WI38 (cell line): Measurements from ENCODE around the gene BCAS3.
"Not testable (repeated sequence)": the region's sequence is repeated elsewhere in the genome, so short reads cannot be mapped to it uniquely, and the experiment has no call there.

Experiments
- H3K4me3 ChIP-seq: 2 replicates; pipeline ENCODE4 v1.5.1; 2011; ENCODE audit warnings: low read depth, mild to moderate bottlenecking, control low read depth, low read length
- TF ChIP-seq, protein P1 (sequence below): IDR thresholded peaks from 2 replicates; pipeline ENCODE4 v1.5.1; 2012; ENCODE audit warnings: low read depth, mild to moderate bottlenecking, control low read depth, low read length

Gene BCAS3

DNA sequence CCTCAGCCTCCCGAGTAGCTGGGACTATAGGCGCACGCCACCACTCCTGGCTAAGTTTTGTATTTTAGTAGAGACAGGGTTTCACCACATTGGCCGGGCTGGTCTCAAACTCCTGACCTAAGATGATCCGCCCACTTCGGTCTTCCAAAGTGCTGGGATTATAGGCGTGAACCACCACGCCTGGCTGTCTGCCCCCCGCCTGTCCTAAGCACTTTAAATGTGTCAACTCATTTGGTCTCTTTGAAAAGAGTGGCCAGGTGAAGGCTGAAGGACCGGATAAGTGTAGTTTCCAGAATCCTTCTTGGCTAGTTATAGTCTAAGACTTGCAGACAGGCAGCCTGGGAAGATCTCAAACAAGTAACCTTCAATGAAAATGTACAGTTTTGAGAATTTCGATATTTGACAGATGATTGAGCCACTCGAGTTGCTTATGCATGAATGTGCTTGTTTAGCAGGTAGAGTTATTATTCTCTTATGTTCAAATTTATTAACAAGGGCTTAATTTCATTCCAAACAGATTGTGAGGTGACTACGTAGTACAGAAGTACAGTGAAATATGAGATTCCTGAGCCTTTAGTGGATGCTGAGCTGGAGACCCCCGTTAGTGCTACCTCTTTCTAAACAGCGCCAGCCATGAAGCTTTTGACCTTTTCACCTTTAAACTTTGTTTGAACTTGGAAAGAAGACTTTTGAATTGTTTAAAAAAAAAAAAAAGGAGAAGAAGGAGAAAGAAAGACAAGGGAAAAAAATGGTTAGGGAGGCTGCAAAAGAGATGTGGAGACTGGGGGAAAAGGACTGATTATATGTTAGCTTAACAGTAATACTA, 557.6 kb downstream of the BCAS3 start:
- no peak overlapping the region for H3K4me3 ChIP-seq
- TF ChIP-seq, protein P1, sequence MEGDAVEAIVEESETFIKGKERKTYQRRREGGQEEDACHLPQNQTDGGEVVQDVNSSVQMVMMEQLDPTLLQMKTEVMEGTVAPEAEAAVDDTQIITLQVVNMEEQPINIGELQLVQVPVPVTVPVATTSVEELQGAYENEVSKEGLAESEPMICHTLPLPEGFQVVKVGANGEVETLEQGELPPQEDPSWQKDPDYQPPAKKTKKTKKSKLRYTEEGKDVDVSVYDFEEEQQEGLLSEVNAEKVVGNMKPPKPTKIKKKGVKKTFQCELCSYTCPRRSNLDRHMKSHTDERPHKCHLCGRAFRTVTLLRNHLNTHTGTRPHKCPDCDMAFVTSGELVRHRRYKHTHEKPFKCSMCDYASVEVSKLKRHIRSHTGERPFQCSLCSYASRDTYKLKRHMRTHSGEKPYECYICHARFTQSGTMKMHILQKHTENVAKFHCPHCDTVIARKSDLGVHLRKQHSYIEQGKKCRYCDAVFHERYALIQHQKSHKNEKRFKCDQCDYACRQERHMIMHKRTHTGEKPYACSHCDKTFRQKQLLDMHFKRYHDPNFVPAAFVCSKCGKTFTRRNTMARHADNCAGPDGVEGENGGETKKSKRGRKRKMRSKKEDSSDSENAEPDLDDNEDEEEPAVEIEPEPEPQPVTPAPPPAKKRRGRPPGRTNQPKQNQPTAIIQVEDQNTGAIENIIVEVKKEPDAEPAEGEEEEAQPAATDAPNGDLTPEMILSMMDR: no peak

DNA sequence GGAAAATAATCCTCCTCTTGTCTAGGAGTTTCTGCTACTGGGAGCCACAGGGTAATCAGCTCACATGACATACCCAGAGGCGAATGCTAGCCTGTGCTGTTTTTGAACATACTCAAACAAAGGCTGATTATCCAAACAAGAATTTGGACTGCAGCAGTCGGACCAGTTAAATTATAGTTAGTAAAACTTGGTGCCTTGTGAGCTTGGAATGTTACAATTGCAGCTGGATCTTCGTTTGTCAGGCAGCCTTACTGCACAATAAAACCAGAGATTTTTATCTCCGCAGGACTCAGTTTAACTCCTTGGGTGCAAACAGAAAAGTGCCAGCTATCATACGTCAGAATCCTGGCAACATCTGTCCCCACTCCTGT, 558.2 kb downstream of the BCAS3 start:
- TF ChIP-seq, protein P1: no peak

DNA sequence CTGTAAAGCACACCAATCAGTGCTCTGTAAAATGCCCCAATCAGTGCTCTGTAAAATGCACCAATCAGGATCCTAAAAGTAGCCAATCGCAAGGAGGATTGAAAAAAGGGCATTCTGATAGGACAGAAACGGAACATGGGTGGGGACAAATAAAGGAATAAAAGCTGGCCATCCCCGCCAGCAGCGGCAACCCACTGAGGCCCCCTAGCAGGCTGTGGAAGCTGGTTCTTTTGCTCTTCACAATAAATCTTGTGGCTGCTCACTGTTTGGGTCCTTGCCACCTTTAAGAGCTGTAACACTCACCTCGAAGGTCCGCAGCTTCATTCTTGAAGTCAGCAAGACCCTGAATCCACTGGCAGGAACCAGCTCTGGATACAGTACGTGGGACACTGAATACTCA, 559.6 kb downstream of the BCAS3 start:
- TF ChIP-seq, protein P1: no peak
- H3K4me3 ChIP-seq: no peak overlapping the region

More for the DNA sequence above, 558.2 kb downstream of the BCAS3 start:
- H3K4me3 ChIP-seq: no peak overlapping the region

DNA sequence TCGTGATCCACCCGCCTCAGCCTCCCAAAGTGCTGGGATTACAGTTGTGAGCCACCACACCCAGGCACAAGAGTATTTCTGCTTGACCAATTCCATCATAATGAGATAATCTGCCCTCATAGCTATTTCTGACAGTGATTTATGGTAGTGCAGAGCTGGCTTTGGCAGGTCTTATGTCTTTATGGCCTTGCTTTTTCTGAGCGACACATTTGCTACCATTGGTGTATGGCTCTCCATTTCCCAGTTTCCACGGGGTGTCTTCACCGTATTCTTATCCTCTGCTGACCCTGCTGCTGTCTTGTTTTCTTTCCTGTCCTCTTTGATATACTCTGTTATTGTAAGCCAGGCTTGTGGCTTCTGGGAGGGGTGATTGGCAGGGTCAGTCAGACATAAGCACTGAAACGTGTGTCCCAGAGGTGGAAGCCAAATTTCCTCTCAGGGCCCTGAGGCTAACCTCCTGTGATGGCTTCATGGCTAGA, 560.8 kb downstream of the BCAS3 start:
- H3K4me3 ChIP-seq: no peak overlapping the region
- TF ChIP-seq, protein P1: no peak

DNA sequence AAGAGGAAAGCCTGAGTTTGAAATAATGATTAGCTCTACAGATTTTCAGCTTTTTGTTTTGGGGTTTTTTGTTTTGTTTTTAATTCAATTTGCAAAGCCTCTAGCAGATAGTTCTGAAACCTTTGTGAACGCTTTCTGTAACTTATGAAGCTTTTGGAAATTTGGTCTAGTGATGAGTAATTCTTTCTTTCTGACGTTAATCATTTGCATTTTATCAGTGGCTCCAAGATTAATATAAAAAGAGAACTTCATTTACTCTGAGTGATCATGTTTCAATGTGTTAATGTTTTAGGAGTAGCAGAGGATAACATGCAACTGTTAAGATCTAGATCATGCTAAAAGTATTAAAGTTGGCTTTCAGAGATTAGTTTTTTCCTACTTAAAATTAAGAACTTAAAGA, 561.7 kb downstream of the BCAS3 start:
- TF ChIP-seq, protein P1: no peak
- H3K4me3 ChIP-seq: no peak overlapping the region

DNA sequence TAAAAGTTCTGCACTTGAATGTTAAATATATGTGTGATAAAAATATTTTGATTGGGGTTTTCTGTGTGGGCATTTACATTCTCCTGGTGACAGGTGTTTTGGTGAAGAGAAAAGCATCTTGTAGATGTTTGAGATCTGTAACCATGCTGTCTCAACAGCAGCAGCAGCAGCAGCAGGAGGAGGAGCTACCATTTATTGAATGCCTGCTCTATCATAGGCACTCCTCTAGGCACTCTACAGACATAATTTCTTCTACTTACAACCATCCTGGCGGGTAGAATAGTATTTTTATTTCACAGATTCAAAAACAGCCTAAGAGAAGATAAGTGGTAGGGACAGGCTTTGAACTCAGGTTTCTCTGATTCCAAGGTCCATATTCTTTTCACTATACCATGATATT, 562.3 kb downstream of the BCAS3 start:
- no peak overlapping the region for H3K4me3 ChIP-seq
- TF ChIP-seq, protein P1: no peak

DNA sequence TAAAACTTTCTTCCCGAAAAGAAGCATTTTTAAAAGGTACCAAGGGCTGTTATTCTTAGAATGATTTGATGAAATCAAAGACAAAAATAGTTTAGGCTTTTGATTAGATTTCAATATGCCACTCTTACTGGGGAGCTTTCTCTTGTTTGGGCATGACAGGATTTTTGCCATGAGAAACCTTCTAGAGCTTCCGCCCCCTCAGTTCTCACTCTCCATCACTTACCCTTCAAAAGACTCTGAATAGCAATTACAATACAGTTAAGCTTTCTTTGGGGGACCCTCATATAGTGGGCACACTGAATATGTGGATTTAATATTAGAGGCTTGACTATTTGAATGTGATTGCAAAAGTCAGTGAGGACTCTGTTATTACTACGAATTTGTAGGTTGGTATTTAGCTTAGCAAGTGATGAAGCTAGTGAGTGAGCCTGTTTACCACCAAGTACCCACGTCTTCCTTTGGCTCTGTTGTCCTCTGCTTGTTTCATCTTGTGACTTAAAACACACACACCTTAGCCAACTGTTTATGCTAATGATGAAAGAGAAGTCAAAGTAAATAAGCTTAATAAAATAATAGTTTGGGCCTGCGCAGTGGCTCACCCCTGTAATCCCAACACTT, 563.3 kb downstream of the BCAS3 start:
- TF ChIP-seq, protein P1: no peak
- H3K4me3 ChIP-seq: no peak overlapping the region

DNA sequence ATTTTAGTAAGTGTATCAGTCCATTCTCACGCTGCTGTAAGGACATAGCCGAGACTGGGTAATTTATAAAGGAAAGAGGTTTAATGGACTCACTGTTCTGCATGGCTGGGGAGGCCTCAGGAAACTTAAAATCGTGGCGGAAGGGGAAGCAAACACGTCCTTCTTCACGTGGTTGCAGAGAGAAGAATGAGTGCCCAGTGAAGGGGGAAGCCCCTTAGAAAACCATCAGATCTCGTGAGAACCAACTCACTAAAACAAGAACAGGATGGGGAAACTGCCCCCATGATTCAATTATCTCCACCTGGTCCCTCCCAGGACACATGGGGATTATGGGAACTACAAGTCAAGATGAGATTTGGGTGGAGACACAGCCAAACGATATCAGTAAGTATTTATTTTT, 567.3 kb downstream of the BCAS3 start:
- not testable (repeated sequence) for H3K4me3 ChIP-seq
